MM.1S (cell line): ENCODE measurements around the gene PHYH.

Experiments
- DNase-seq: peaks from one replicate; pipeline ENCODE4 v3.0.0-alpha.2; 2015
- H2AFZ ChIP-seq: fragments of 300-600 bp; sonication (generic); 2 replicates; pipeline ENCODE4 v1.6.0; 2016; ENCODE audit warnings: antibody characterized with exemption, low read length
- H3F3A ChIP-seq: fragments of 300-600 bp; sonication (generic); 2 replicates; pipeline ENCODE4 v1.6.1; 2016; ENCODE audit warnings: mild to moderate bottlenecking, antibody characterized with exemption, low read length, moderate library complexity, mixed read lengths; ENCODE audit not compliant: insufficient read depth
- H3K27ac ChIP-seq: fragments of 300-600 bp; sonication (generic); 2 replicates; pipeline ENCODE4 v1.5.1; 2016; ENCODE audit warnings: mild to moderate bottlenecking, low read length
- H3K27me3 ChIP-seq: fragments of 300-600 bp; sonication (generic); replicated peaks from 2 replicates; pipeline ENCODE4 v1.6.0; 2016; ENCODE audit warnings: low read length; ENCODE audit not compliant: insufficient read depth
- H3K36me3 ChIP-seq: fragments of 300-600 bp; sonication (generic); replicated peaks from 2 replicates; pipeline ENCODE4 v1.6.1; 2016; ENCODE audit warnings: mild to moderate bottlenecking, low read length, mixed read lengths; ENCODE audit not compliant: insufficient read depth
- H3K4me1 ChIP-seq: fragments of 300-600 bp; sonication (generic); 2 replicates; pipeline ENCODE4 v1.6.1; 2016; ENCODE audit warnings: low read length, mixed read lengths
- H3K4me2 ChIP-seq: fragments of 300-600 bp; sonication (generic); 2 replicates; pipeline ENCODE4 v1.6.0; 2016; ENCODE audit warnings: low read depth, low read length
- H3K4me3 ChIP-seq: fragments of 300-600 bp; sonication (generic); 2 replicates; pipeline ENCODE4 v1.5.1; 2016; ENCODE audit warnings: low read length, mixed read lengths
- H3K79me2 ChIP-seq: fragments of 300-600 bp; sonication (generic); 2 replicates; pipeline ENCODE4 v1.6.1; 2016; ENCODE audit warnings: mixed run types, low read length, mixed read lengths
- H3K9ac ChIP-seq: fragments of 300-600 bp; sonication (generic); 2 replicates; pipeline ENCODE4 v1.6.1; 2016; ENCODE audit warnings: low read length, mixed read lengths
- H3K9me2 ChIP-seq: fragments of 300-600 bp; sonication (generic); replicated peaks from 2 replicates; pipeline ENCODE4 v1.6.1; 2016; ENCODE audit warnings: mild to moderate bottlenecking, low read length, mixed read lengths; ENCODE audit not compliant: insufficient read depth
- H3K9me3 ChIP-seq: fragments of 300-600 bp; sonication (generic); replicated peaks from 2 replicates; pipeline ENCODE4 v1.6.1; 2016; ENCODE audit warnings: mild to moderate bottlenecking, low read length, mixed read lengths; ENCODE audit not compliant: insufficient read depth
- H4K20me1 ChIP-seq: fragments of 300-600 bp; sonication (generic); 2 replicates; pipeline ENCODE4 v1.6.1; 2016; ENCODE audit warnings: mild to moderate bottlenecking, low read length, moderate library complexity, mixed read lengths; ENCODE audit not compliant: insufficient read depth
- EZH2 ChIP-seq: fragments of 300-600 bp; sonication (generic); optimal IDR thresholded peaks from 2 replicates; pipeline ENCODE3; 2017; ENCODE audit warnings: low read depth, mild to moderate bottlenecking, antibody characterized with exemption, low read length, mixed read lengths
- EZH2phosphoT487 ChIP-seq: fragments of 300-600 bp; sonication (generic); IDR thresholded peaks from 2 replicates; pipeline ENCODE4 v1.6.1; 2018; ENCODE audit warnings: antibody characterized with exemption, low read length
- TF ChIP-seq, protein P1 (sequence below): fragments of 300-600 bp; sonication (generic); IDR thresholded peaks from 2 replicates; pipeline ENCODE4 v1.5.1; 2016; ENCODE audit warnings: antibody characterized with exemption, low read length, mixed read lengths

PHYH gene

DNA sequence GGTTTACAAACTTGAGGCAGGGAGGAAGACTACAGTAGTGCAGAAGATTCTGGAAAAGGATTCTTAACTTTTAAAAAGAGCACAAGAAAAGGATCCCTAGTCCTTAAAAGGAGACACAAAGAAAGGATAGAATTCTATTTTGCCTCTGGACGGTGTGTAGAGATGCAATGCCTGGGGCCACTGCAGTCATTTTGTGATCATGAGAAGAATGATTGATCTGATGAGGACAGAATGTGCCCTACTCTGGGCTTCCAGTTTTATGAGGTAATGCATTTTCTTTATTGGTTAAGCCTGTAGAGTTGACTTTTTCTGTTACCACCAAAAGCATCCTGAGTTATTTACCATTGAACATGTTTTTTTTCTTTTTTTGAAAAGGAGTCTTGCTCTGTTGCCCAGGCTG, 37.4 kb downstream of the PHYH start:
- no peak overlapping the region for H3K4me2 ChIP-seq
- no peaks in the 10 kb centered on the region for H3F3A ChIP-seq
- H3K4me1 ChIP-seq: no peaks in the 10 kb centered on the region
- no peaks in the 10 kb centered on the region for H3K9me3 ChIP-seq
- no peaks in the 10 kb centered on the region for H3K79me2 ChIP-seq
- H3K9ac ChIP-seq: no peak overlapping the region
- H3K4me3 ChIP-seq: no peak overlapping the region
- TF ChIP-seq, protein P1, sequence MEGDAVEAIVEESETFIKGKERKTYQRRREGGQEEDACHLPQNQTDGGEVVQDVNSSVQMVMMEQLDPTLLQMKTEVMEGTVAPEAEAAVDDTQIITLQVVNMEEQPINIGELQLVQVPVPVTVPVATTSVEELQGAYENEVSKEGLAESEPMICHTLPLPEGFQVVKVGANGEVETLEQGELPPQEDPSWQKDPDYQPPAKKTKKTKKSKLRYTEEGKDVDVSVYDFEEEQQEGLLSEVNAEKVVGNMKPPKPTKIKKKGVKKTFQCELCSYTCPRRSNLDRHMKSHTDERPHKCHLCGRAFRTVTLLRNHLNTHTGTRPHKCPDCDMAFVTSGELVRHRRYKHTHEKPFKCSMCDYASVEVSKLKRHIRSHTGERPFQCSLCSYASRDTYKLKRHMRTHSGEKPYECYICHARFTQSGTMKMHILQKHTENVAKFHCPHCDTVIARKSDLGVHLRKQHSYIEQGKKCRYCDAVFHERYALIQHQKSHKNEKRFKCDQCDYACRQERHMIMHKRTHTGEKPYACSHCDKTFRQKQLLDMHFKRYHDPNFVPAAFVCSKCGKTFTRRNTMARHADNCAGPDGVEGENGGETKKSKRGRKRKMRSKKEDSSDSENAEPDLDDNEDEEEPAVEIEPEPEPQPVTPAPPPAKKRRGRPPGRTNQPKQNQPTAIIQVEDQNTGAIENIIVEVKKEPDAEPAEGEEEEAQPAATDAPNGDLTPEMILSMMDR: no peak
- TF ChIP-seq EZH2: no peak
- TF ChIP-seq EZH2phosphoT487: no peak
- H4K20me1 ChIP-seq: no peaks in the 10 kb centered on the region
- no peaks in the 10 kb centered on the region for H3K9me2 ChIP-seq
- DNase-seq: no peak
- H3K36me3 ChIP-seq: no peaks in the 10 kb centered on the region
- H3K27ac ChIP-seq: no peak overlapping the region
- H2AFZ ChIP-seq: no peak overlapping the region
- H3K27me3 ChIP-seq: no peaks in the 10 kb centered on the region

DNA sequence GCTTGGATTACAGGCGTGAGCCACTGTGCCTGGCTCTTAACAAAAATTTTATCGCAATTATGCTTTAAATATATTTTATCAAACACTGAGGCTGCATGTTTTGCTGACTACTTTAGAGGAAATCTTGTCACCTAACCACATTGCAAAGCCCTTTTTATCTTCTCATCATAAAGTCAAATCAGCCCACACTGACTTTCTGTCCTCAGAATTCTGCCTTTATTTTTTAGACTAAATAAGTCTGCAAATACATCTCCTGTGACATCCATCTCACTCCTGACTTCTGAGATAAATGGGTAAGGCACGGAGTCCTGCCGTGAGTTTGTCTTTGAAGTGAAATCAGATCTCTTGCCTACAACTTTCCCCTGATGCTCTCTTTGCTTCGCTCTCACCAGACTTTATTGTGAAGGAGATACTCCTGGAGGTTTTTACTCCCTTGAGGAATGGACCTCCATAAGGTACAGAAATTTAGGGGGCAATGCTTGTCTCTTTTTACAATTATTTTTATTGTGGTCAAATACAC, 42.2 kb downstream of the PHYH start:
- Histone ChIP-seq H3K9me2 (no peaks in the 10 kb centered on the region), H3K27ac (no peak overlapping the region), H2AFZ (no peak overlapping the region), H3K79me2 (no peaks in the 10 kb centered on the region), H3K4me1 (no peaks in the 10 kb centered on the region), H3K9me3 (no peaks in the 10 kb centered on the region), H3K9ac (no peak overlapping the region), H3K27me3 (no peaks in the 10 kb centered on the region), H4K20me1 (no peaks in the 10 kb centered on the region), H3K36me3 (no peaks in the 10 kb centered on the region), H3F3A (no peaks in the 10 kb centered on the region), H3K4me3 (no peak overlapping the region), H3K4me2 (no peak overlapping the region)
- no peak for TF ChIP-seq EZH2
- TF ChIP-seq, protein P1: no peak
- no peak for TF ChIP-seq EZH2phosphoT487
- no peak for DNase-seq

DNA sequence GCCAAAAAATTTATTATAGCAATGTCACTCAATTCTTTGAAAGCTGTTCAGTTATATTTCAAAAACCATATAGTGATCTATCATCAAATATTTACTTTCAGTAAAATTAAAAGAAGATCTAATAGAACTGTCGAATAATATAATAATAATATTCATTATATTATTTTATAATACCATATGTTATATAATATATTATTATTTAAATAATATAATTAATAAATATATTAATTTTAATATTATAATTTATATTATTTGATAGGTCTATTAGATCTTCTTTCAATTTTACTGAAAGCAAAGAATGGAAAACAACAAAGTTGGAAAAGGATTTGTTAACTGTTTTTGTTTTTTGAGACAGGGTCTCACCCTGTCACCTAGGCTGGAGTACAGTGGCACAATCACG, 43.2 kb downstream of the PHYH start:
- Histone ChIP-seq H3K27me3 (no peaks in the 10 kb centered on the region), H2AFZ (no peak overlapping the region), H3K4me3 (no peak overlapping the region), H3K9me2 (no peaks in the 10 kb centered on the region), H3F3A (no peaks in the 10 kb centered on the region), H3K4me2 (no peak overlapping the region), H3K27ac (no peak overlapping the region), H3K36me3 (no peaks in the 10 kb centered on the region), H4K20me1 (no peaks in the 10 kb centered on the region), H3K9me3 (no peaks in the 10 kb centered on the region), H3K4me1 (no peaks in the 10 kb centered on the region), H3K9ac (no peak overlapping the region), H3K79me2 (no peaks in the 10 kb centered on the region)
- TF ChIP-seq, protein P1: no peak
- no peak for TF ChIP-seq EZH2
- no peak for TF ChIP-seq EZH2phosphoT487
- DNase-seq: no peak
